ENCODE measurements around the gene ENO2. TPM values are rescaled to one million over a fixed set of nuclear protein-coding genes. Genes with fewer than 3 reads are reported as not detected.

The ENO2 gene
- total RNA-seq = 11.7 and 44.1 TPM in 2 replicates

DNA sequence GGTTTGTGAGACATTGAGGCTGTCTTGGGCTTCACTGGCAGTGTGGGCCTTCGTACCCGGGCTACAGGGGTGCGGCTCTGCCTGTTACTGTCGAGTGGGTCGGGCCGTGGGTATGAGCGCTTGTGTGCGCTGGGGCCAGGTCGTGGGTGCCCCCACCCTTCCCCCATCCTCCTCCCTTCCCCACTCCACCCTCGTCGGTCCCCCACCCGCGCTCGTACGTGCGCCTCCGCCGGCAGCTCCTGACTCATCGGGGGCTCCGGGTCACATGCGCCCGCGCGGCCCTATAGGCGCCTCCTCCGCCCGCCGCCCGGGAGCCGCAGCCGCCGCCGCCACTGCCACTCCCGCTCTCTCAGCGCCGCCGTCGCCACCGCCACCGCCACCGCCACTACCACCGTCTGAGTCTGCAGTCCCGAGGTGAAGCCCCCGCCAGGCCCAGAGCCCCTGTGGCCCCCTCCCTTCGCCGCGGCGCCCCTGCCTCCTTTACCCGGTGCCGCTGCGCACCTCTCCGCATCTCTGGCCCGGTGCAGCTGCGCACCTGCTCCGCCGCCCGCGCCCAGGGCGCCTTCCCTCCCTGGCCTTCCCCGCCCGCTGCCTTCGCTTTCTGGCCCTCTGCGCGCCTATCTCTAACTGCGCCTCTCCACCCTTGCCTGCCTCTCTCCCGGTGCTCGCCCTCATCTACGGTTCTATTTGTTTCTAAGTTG lies at the start of gene ENO2:
Gene ENO2 (plus strand): TSS at position 335 of the 701 bp plus-strand sequence. CDS start 1,253 bp downstream, outside the sequence.

DNA sequence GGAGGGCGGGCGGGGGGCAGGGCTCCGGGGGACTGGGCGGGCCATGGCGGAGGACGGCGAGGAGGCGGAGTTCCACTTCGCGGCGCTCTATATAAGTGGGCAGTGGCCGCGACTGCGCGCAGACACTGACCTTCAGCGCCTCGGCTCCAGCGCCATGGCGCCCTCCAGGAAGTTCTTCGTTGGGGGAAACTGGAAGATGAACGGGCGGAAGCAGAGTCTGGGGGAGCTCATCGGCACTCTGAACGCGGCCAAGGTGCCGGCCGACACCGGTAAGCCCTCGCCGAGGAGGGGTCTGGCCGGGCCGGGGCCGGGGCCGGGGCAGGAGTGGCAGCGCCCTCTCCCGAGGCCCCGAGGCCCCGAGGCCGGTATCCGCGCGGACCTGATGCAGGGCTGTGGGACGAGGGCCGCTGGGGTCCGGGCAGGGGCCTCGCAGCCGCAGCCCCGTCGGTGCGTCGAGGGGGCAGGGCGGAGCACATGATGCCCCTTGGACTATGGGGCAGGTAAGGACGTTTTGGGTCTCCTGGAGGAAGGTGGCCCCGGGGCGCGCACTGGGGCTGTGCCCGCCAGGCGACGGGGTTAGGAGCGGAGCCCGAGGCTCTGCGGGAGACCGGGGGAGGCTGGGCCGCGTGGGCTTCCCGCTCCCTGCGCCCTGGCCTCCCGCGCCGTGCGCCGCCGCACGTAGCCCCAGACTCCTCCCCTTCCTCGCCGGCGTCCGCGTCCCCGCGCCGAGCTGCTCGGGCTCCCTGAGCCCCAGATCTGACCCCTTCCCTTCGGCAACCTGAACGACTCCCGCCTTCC lies 46.8 kb upstream of the ENO2 start, which contains the start of gene TPI1:
Gene TPI1 (plus strand): TSS at position 119 of the 798 bp plus-strand sequence. CDS start 36 bp downstream, at position 155.

DNA sequence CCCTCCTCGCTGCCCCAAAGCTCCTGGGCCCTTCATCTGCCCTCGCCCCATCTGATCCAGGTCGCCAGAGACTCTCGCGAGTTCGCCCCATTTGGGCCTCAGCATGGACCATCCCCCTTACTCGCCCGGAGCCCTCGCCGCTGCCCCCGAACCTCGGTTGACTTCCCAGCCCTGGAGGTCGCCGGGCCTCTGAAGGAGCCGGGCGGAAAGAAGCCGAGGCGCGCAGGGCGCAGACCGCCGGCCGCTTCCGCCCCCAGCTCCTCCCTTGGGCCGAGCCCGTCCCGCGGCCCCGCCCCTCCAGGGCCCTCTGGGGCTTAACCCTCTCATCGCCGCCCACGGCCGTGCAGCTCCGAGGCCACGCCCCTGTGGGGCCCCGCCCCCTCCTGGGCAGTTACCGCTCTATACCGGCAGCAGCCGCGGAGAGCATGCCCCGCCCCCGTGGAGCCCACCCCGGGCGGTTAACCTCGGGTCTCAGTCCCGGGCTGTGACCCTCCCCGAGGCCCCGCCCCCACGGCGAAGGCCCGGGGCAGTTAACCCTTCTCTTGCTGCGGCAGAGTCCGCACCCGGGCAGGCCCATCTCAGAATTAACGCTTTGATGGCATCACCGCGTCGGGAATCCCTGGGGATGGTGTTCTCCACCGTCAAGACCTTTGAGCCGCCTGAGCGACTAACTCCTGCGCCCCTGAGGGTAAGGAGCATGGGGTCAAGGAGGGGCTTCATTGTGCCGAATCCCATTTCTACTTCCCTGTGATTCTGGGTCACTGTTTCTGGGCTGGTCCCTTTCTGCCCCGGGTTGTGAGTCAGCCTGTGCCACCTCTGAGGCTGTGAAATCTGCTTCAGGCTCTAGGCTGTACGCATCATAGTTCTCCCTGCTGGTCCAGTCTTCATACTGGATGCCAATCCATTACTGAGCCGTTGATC lies 41.0 kb upstream of the ENO2 start, which contains the start of gene SPSB2:
Gene SPSB2 (minus strand): TSS at position 210 of the 921 bp plus-strand sequence. CDS start 402 bp downstream, outside the sequence.

DNA sequence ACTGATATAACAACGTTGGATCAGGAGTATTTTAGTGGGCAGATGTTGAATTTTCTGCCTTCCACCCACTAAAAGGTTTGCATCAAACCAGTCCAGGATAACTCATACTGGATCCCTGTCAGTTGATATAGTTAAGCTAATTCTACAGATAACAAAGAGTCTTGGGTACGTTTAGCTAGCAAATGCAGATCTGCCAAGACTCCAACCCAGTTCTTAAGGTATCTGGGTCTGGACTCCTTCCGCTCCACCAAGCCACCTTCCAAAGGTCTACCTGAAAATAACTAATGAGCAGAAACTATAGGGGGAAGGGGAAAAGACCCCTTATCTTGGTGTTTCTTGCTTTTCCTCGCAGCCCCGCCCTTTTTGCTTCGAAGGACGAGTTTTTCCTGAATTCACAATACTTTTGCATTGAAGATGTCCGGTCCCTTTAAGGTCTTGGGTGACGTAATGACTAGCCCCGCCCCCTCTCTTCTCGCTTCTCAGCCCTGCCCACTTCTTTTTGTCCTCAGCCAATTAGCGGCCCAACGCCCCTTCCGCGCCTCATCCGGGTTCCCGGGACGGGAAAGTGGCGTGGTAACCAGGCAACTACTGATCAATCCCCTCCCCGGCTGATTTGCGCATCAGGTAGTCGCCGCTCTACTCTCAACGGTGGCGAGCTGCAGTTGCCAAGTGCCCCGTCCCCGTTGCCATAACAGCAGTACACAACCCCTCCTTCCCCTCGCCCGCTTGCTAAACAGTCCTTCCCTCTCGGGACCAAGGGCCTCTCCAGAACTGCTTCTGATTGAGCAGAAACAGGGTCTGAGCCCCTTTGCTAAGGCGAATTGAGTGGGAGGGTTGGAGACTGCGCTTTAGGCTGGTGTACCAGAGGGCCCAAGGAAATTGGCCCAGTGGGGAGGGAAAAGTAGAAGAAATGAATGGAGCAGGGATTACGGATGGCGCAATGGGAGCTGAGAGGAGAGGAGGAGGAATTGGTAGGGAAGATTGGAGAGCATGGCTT lies 9.8 kb upstream of the ENO2 start, which contains the start of gene LRRC23:
Gene LRRC23 (plus strand): TSS at position 543 of the 997 bp plus-strand sequence. CDS start 812 bp downstream, outside the sequence.

DNA sequence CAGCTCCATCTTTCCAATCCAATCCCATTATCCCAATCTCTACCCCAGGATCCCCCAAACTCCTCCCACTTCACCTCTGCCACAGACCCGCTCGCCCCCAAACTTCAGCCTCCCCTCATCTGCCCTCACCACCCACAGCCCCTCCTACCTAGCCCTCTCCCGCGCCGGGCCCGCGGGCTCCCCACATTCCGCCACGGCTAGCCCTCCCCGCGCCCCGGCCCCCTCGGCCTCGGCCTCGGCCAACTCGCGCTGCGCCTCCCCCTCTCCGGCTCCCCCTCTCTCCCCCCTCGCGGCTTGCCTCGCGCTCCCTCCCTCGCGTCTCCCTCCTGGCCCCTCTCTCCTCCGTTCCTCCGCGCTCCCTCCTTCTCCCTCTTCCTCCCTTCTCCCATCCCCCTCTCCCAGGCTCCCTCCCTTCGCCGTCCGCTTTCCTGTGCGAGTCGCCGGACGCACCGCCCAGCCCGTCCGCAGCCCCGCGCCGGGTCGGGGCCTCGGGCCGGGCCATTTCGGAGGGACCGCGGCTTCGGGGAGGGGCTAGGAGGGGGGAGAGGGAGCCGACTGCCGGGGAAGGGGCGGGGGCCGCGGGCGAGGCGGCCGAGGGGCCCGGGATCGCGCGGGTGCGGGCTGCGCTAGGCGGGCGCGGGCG lies 13.1 kb downstream of the ENO2 start, which contains the start of gene ATN1:
Gene ATN1 (plus strand): TSS at position 581 of the 643 bp plus-strand sequence. CDS start 6,043 bp downstream, outside the sequence.

DNA sequence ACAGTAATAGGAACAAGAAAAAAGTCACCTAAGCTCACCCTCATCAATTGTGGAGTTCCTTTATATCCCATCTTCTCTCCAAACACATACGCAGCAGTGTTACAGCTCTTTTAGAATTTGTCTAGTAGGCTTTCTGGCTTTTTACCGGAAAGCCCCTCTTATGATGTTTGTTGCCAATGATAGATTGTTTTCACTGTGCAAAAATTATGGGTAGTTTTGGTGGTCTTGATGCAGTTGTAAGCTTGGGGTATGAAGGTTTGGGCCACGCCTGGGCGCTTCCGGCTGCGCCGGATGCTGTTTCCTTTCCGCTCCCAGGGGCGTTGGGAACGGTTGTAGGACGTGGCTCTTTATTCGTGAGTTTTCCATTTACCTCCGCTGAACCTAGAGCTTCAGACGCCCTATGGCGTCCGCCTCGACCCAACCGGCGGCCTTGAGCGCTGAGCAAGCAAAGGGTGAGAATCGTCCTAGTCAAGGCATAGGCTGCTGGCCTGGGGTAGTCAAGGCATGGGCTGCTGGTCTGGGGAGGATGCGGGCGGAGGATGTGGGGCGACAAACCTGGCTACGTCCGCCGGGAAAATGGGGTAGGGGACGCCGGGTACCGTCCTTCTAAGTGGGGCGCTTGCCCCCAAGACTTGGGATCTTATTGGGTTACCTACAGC lies 29.5 kb downstream of the ENO2 start, which contains the start of the genes C12orf57 and RNU7-1:
Gene C12orf57 (plus strand): TSS at position 301 of the 659 bp plus-strand sequence. CDS start 100 bp downstream, at position 401.
Gene RNU7-1 (plus strand): TSS at position 95 of the 659 bp plus-strand sequence.

DNA sequence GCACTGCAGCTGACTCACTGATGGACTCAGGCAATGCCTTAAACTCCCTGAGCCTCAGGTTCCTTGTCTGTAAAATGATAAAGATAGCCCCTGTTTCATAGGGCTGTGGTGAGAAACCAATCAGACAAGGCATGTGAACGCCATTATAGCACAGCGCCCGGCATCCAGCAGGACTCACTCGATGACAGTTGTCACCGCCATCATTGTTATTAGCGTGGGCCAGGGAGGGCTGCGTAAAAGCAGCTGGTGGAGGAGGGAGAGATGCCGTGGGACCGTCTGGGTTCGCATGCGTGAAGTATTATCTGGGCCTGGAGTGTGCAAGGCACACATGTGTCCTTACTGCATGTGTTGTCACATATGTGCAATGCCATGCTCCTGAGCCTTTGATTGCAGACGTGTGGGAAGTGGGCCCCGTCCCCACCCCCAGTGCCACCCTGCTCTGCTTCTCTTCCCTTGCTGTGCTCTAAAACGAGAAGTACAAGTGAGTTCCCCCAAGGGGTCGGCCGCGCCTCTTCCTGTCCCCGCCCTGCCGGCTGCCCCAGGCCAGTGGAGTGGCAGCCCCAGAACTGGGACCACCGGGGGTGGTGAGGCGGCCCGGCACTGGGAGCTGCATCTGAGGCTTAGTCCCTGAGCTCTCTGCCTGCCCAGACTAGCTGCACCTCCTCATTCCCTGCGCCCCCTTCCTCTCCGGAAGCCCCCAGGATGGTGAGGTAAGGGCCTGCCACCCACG lies 36.6 kb downstream of the ENO2 start, which contains the start of gene PTPN6:
Gene PTPN6 (plus strand): TSS at position 546 of the 730 bp plus-strand sequence. CDS start 157 bp downstream, at position 703.

Other genes with a start within 250 kb of the ENO2 start
- 6.8 and 10.4 TPM in 2 replicates for gene ZNF384, start 225.2 kb upstream of the ENO2 start, total RNA-seq
- gene PIANP, start 213.8 kb upstream of the ENO2 start, total RNA-seq = 0.09 TPM in 1 of 2 replicates, not detected in the other
- gene COPS7A, start 190.5 kb upstream of the ENO2 start, total RNA-seq = 78.9 and 89.7 TPM in 2 replicates
- gene MLF2, start 161.4 kb upstream of the ENO2 start, total RNA-seq = 106 and 115 TPM in 2 replicates
- 18.7 and 28.0 TPM in 2 replicates for gene PTMS, start 148.2 kb upstream of the ENO2 start, total RNA-seq
- 0.14 and 0.18 TPM in 2 replicates for gene LAG3, start 142.1 kb upstream of the ENO2 start, total RNA-seq
- 0.28 and 0.43 TPM in 2 replicates for gene CD4, start 125.1 kb upstream of the ENO2 start, total RNA-seq
- 2.8 and 3.0 TPM in 2 replicates for gene GPR162, start 92.8 kb upstream of the ENO2 start, total RNA-seq
- 78.9 and 105 TPM in 2 replicates for gene P3H3, start 86.2 kb upstream of the ENO2 start, total RNA-seq
- gene GNB3, start 73.7 kb upstream of the ENO2 start, total RNA-seq = 0.92 and 1.3 TPM in 2 replicates
- gene CDCA3, start 63.3 kb upstream of the ENO2 start, total RNA-seq = 2.0 and 2.1 TPM in 2 replicates
- gene USP5, start 62.4 kb upstream of the ENO2 start, total RNA-seq = 71.1 and 76.5 TPM in 2 replicates
- gene TPI1, start 47.0 kb upstream of the ENO2 start, total RNA-seq = 1,608 and 1,630 TPM in 2 replicates
- gene SPSB2, start 41.3 kb upstream of the ENO2 start, total RNA-seq = 6.5 and 6.7 TPM in 2 replicates
- gene LRRC23, start 9.8 kb upstream of the ENO2 start, total RNA-seq = 9.5 and 14.1 TPM in 2 replicates
- gene ATN1, start 13.4 kb downstream of the ENO2 start, total RNA-seq = 5.0 and 7.5 TPM in 2 replicates
- gene RNU7-1, start 29.2 kb downstream of the ENO2 start, total RNA-seq = not detected in 2 replicates
- 170 and 215 TPM in 2 replicates for gene C12orf57, start 29.4 kb downstream of the ENO2 start, total RNA-seq
- under 0.01 and 0.09 TPM in 2 replicates for gene PTPN6, start 36.8 kb downstream of the ENO2 start, total RNA-seq
- 147 and 183 TPM in 2 replicates for gene PHB2, start 56.1 kb downstream of the ENO2 start, total RNA-seq
- gene EMG1, start 56.3 kb downstream of the ENO2 start, total RNA-seq = 32.4 and 39.4 TPM in 2 replicates
- 13.8 and 17.2 TPM in 2 replicates for gene LPCAT3, start 103.9 kb downstream of the ENO2 start, total RNA-seq
- gene C1S, start 146.1 kb downstream of the ENO2 start, total RNA-seq = 545 and 658 TPM in 2 replicates
- 197 and 242 TPM in 2 replicates for gene C1R, start 177.9 kb downstream of the ENO2 start, total RNA-seq
- 41.5 and 51.9 TPM in 2 replicates for gene C1RL, start 194.6 kb downstream of the ENO2 start, total RNA-seq
- not detected in 2 replicates for gene RBP5, start 214.3 kb downstream of the ENO2 start, total RNA-seq
- 11.5 and 13.7 TPM in 2 replicates for gene CLSTN3, start 215.8 kb downstream of the ENO2 start, total RNA-seq

Measured in smooth muscle cell of bladder (primary cell).